Neural cell (in vitro differentiated cells): ENCODE data around the gene RFX2.

Source experiments
- CTCF ChIP-seq: fragments of 450-650 bp; IDR thresholded peaks from 2 replicates; pipeline ENCODE4 v1.5.1; 2014; ENCODE audit warnings: antibody characterized with exemption, mild to moderate bottlenecking, moderate library complexity; ENCODE audit not compliant: poor library complexity, severe bottlenecking
- EP300 ChIP-seq: fragments of 450-650 bp; conservative IDR thresholded peaks from 2 replicates; pipeline ENCODE4 v1.6.1; 2014; ENCODE audit warnings: antibody characterized with exemption, mild to moderate bottlenecking, moderate library complexity; ENCODE audit not compliant: poor library complexity, severe bottlenecking
- EZH2 ChIP-seq: fragments of 200-600, 300-800 bp; shearing (Covaris generic), sonication (generic); IDR thresholded peaks from 2 replicates; pipeline ENCODE4 v1.6.1; 2014; ENCODE audit warnings: antibody characterized with exemption, low read length, borderline replicate concordance, mild to moderate bottlenecking; ENCODE audit not compliant: insufficient read depth, poor library complexity, severe bottlenecking
- POLR2AphosphoS5 ChIP-seq: IDR thresholded peaks from 2 replicates; pipeline ENCODE4 v1.6.1; 2012

- TF ChIP-seq CTCF = no peak
- no peak for TF ChIP-seq EZH2
- no peak for TF ChIP-seq EP300
- TF ChIP-seq POLR2AphosphoS5 = no peak
Observed at GRCh38 chr19:6070720-6071485, 39.4 kb downstream of the RFX2 start.
